Activated T-cell treated with anti-CD3 and anti-CD28 coated beads, Interleukin-2, amount 50 U/mL, for 72 hours (primary cell): ENCODE data around the gene ARHGAP18. TPM values are rescaled to one million over a fixed set of nuclear protein-coding genes. Genes with fewer than 3 reads are reported as not detected.

Experiments used
- ATAC-seq, 2 donors: fragments of 150-1000 bp; cut with Tn5 transposase; replicated peaks in 1 of 2; 2 replicates each; pipeline ENCODE4 v1.10.0; 2021; ENCODE audit warnings: moderate library complexity in 2 of 2, mild to moderate bottlenecking in 1 of 2
- DNase-seq, 2 donors: peaks; one replicate each; pipeline ENCODE4 v3.0.0; 2021 to 2022; ENCODE audit warnings: mixed read lengths in 1 of 2
- H3K27ac Mint-ChIP-seq: one replicate; pipeline ENCODE4 v1.8.0; 2022; ENCODE audit warnings: mild to moderate bottlenecking, moderate library complexity, mixed read lengths
- H3K27me3 Mint-ChIP-seq: one replicate; pipeline ENCODE4 v1.8.0; 2022; ENCODE audit warnings: low read depth, mixed read lengths
- H3K36me3 Mint-ChIP-seq, 2 donors: one replicate each; pipeline ENCODE4 v1.8.0; 2022; ENCODE audit warnings: mixed read lengths in 2 of 2, mild to moderate bottlenecking in 1 of 2; ENCODE audit not compliant: insufficient read depth in 2 of 2
- H3K4me1 Mint-ChIP-seq: one replicate; pipeline ENCODE4 v1.8.0; 2022; ENCODE audit warnings: low read depth, mixed read lengths
- H3K4me3 Mint-ChIP-seq, 2 donors: one replicate each; pipeline ENCODE4 v1.8.0; 2022; ENCODE audit warnings: mild to moderate bottlenecking in 2 of 2, mixed read lengths in 2 of 2, moderate library complexity in 2 of 2
- H3K9me3 Mint-ChIP-seq, 2 donors: one replicate each; pipeline ENCODE4 v1.8.0; 2022; ENCODE audit warnings: mixed read lengths in 2 of 2
- total RNA-seq, 2 donors: library from RNA; stranded (reverse); gene quantifications; one replicate each; pipeline ENCODE4 v1.2.3, GENCODE V29; 2022

Gene ARHGAP18
- total RNA-seq, 2 donors from 2014 or later = 2.7 to 3.9 TPM

DNA sequence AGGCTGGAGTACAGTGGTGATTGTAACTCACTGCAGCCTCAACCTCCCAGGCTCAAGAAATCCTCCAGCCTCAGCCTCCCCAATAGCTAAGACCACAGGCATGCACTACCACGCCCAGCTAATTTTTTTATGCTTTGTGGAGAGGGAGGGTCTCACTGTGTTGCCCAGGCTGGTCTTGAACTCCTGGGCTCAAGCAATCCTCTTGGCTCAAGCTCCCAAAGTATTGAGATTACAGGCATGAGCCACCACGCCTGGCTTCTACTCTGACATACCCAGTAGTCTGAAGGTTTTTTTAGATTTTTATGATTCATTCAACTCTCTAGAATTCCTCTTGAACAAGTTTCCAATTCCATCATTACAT is 1.3 kb upstream of the ARHGAP18 start:
- H3K4me3 Mint-ChIP-seq = peak overlapping the region in 1 of 2 donors; percentile 97

GRCh38 chr6:129710450-129711270 is 683 bp upstream of the ARHGAP18 start:
- Mint-ChIP-seq H3K27ac (peak overlapping the region; percentile 85), H3K27me3 (peaks cover 16% of the 10 kb centered on the region), H3K4me3 (peak overlapping the region; percentile 91 to 97), H3K4me1 (peaks cover 39% of the 10 kb centered on the region), H3K36me3 (peaks cover 0 to 2% of the 10 kb centered on the region in 2 donors), H3K9me3 (no peaks in the 10 kb centered on the region)
- DNase-seq = no peak
- no peak for ATAC-seq

More for the DNA sequence above, 1.3 kb upstream of the ARHGAP18 start:
- peaks cover 39% of the 10 kb centered on the region for H3K4me1 Mint-ChIP-seq
- H3K27me3 Mint-ChIP-seq = peaks cover 16% of the 10 kb centered on the region
- DNase-seq (no peak), ATAC-seq (no peak)
- peaks cover 0 to 2% of the 10 kb centered on the region in 2 donors for H3K36me3 Mint-ChIP-seq
- no peaks in the 10 kb centered on the region for H3K9me3 Mint-ChIP-seq
- no peak overlapping the region for H3K27ac Mint-ChIP-seq

DNA sequence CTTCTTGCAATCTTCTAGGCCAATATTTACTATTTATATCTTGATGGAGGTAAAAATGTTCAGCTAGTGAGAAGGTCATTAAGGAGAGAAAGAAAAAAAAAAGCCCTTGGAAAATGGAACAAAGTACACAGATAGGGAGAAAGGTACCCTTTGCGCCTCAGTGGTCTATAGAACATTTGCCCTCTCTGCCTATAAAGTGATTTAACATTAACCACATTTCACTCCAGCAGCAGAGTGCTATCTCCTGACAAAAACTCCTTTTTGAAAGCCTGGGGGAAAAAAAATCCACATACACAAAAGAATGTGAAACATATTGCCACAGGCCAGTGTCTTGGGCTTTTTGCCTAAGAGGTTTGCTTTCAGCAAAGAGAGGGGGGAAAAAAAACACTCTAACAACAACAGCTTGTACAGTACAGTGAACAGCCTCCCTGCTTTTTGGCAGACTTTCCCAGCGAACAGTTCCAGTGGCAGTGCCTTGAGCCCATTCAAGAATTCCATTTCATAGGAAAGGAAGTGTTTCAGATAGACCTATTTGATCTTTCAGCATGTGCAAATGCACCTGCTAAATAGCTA is 695 bp downstream of the ARHGAP18 start:
- ATAC-seq = peak in 1 of 2 donors; percentile 4
- Mint-ChIP-seq H3K4me1 (peaks cover 39% of the 10 kb centered on the region), H3K27me3 (peaks cover 16% of the 10 kb centered on the region)

DNA sequence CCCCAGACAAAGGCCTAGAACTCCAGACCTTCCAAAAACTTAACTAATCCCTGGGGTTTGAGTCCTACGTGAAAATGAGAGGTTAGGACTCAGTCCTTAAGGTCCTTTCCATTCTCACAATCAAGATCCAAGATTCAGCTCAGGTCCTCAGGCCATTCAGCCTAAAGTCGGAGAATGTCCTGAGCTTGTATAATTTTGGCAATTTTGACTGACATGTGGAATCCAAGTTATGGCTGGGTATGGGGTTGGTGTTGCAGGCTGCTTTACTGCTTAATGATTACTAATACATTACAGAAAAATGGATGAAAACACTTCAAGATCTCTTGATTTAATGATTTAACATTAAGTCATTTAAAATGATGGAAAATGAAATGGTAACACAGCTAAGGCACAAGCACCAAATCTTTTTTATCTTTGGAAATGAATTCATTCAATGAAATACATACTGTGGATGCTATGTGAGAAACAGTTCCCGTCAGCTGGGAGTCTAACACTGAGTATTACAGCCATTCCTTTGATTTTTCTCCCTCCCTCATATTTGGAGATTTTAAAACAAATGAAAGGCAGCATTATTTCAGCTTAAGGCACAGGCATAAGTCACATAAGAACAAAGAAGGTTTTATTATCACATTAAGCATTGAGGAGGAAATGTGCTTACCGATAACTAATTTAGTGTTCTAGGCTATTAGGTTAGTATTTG is 1.3 kb downstream of the ARHGAP18 start:
- peaks cover 0 to 2% of the 10 kb centered on the region in 2 donors for H3K36me3 Mint-ChIP-seq
- peaks cover 34% of the 10 kb centered on the region for H3K4me1 Mint-ChIP-seq
- H3K27me3 Mint-ChIP-seq = peaks cover 16% of the 10 kb centered on the region
- peak overlapping the region; percentile 91 to 97 for H3K4me3 Mint-ChIP-seq
- no peak for DNase-seq
- peak overlapping the region; percentile 59 for H3K27ac Mint-ChIP-seq
- no peak for ATAC-seq
- no peaks in the 10 kb centered on the region for H3K9me3 Mint-ChIP-seq

More for the DNA sequence above, 695 bp downstream of the ARHGAP18 start:
- Mint-ChIP-seq H3K4me3 (peak overlapping the region; percentile 91 to 97), H3K36me3 (peaks cover 0 to 2% of the 10 kb centered on the region in 2 donors), H3K27ac (peak overlapping the region; percentile 85), H3K9me3 (no peaks in the 10 kb centered on the region)
- DNase-seq = no peak

- H3K9me3 Mint-ChIP-seq = no peaks in the 10 kb centered on the region
- H3K27ac Mint-ChIP-seq = no peak overlapping the region
- ATAC-seq (no peak), DNase-seq (no peak)
- H3K4me3 Mint-ChIP-seq = no peak overlapping the region
- H3K36me3 Mint-ChIP-seq = peaks cover 0 to 2% of the 10 kb centered on the region in 2 donors
- H3K27me3 Mint-ChIP-seq = peaks cover 16% of the 10 kb centered on the region
- H3K4me1 Mint-ChIP-seq = peaks cover 34% of the 10 kb centered on the region
Observed at GRCh38 chr6:129707882-129708495, 2.0 kb downstream of the ARHGAP18 start.

- H3K36me3 Mint-ChIP-seq = peaks cover 0 to 2% of the 10 kb centered on the region in 2 donors
- H3K4me1 Mint-ChIP-seq = peaks cover 34% of the 10 kb centered on the region
Observed at GRCh38 chr6:129707028-129707427, 2.9 kb downstream of the ARHGAP18 start.

GRCh38 chr6:129705212-129705611 is 4.8 kb downstream of the ARHGAP18 start:
- Mint-ChIP-seq H3K36me3 (peaks cover 0 to 2% of the 10 kb centered on the region in 2 donors), H3K27ac (no peak overlapping the region), H3K9me3 (no peaks in the 10 kb centered on the region), H3K4me3 (no peak overlapping the region), H3K4me1 (peaks cover 32% of the 10 kb centered on the region), H3K27me3 (peaks cover 6% of the 10 kb centered on the region)
- DNase-seq (no peak), ATAC-seq (no peak)

More at GRCh38 chr6:129707028-129707427, 2.9 kb downstream of the ARHGAP18 start:
- no peaks in the 10 kb centered on the region for H3K9me3 Mint-ChIP-seq
- no peak for DNase-seq
- no peak for ATAC-seq
- H3K4me3 Mint-ChIP-seq = no peak overlapping the region
- H3K27ac Mint-ChIP-seq = no peak overlapping the region
- peaks cover 16% of the 10 kb centered on the region for H3K27me3 Mint-ChIP-seq

DNA sequence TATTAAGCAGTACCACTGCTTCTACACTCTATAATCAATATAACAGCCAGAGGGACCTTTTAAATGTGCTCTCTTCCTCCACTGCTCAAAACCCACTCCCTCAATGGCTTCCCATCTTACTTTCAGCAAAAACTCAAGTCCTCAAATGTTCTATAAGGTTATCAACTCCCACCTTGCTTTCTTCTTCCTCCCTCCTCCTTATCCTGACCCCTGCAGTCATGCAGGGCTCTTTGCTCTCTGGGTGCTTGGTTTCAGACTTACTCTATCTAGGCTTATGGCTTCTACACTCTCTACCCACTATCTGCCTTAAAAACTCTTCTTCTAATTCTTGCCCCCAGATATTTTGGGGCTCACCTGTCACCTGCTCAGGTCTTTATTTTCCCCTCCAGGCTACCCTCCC is 5.3 kb downstream of the ARHGAP18 start:
- no peak for ATAC-seq
- no peak for DNase-seq
- H3K4me1 Mint-ChIP-seq = peaks cover 27% of the 10 kb centered on the region
- H3K27ac Mint-ChIP-seq = no peak overlapping the region
- H3K36me3 Mint-ChIP-seq = no peaks in the 10 kb centered on the region
- no peak overlapping the region for H3K4me3 Mint-ChIP-seq
- no peaks in the 10 kb centered on the region for H3K9me3 Mint-ChIP-seq
- peaks cover 6% of the 10 kb centered on the region for H3K27me3 Mint-ChIP-seq

- ATAC-seq (no peak), DNase-seq (no peak)
- no peak overlapping the region for H3K4me3 Mint-ChIP-seq
- no peak overlapping the region for H3K27ac Mint-ChIP-seq
- no peaks in the 10 kb centered on the region for H3K9me3 Mint-ChIP-seq
- H3K36me3 Mint-ChIP-seq = no peaks in the 10 kb centered on the region
- H3K4me1 Mint-ChIP-seq = peaks cover 11% of the 10 kb centered on the region
- H3K27me3 Mint-ChIP-seq = no peaks in the 10 kb centered on the region
Observed at GRCh38 chr6:129701721-129702455, 8.1 kb downstream of the ARHGAP18 start.

DNA sequence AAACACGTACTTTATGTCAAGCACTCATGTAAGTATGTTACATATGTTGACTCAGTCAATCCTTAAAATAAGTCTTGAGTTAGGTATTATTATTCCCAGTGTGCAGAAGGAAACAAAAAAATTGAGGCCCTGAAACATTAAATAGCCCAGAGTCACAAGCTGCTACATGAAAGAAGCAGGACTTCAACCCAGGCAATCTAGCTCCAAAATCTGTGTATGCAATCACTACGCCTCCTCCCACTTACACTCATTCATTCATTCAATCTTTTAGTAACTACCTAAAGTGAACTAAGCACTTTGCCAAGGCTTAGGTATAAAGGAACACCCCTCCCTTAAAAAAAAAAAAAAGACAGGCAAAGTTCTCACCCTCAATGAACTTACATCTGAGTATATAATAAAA is 9.3 kb downstream of the ARHGAP18 start:
- Mint-ChIP-seq H3K4me1 (peaks cover 23% of the 10 kb centered on the region), H3K36me3 (no peaks in the 10 kb centered on the region), H3K9me3 (no peaks in the 10 kb centered on the region), H3K4me3 (no peak overlapping the region), H3K27ac (no peak overlapping the region), H3K27me3 (no peaks in the 10 kb centered on the region)
- no peak for ATAC-seq
- DNase-seq = no peak

DNA sequence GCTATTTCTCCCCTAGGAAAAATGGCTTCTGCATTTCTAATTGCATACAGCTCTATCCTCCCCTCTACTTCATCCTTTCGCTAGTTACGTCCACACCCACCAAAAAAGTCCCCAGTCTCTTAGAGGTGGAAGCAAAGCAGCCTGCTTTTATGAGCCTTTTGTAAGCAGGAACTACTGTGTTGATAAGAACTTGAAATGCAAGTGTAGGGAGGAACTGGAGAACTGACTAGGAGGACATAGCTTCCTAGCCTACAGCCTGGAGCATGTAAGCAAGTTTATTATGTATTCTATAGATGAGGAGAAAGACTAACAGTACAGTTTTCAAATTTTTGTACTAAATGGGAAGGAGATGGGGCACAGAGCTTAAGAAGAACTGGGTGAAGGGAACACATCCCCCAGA is 10.3 kb downstream of the ARHGAP18 start:
- no peak for ATAC-seq
- no peak overlapping the region for H3K27ac Mint-ChIP-seq
- no peaks in the 10 kb centered on the region for H3K27me3 Mint-ChIP-seq
- peaks cover 30% of the 10 kb centered on the region for H3K4me1 Mint-ChIP-seq
- no peak overlapping the region for H3K4me3 Mint-ChIP-seq
- no peak for DNase-seq
- no peaks in the 10 kb centered on the region for H3K9me3 Mint-ChIP-seq
- H3K36me3 Mint-ChIP-seq = no peaks in the 10 kb centered on the region

- DNase-seq = no peak
- no peaks in the 10 kb centered on the region for H3K9me3 Mint-ChIP-seq
- H3K4me1 Mint-ChIP-seq = peaks cover 34% of the 10 kb centered on the region
- H3K36me3 Mint-ChIP-seq = no peaks in the 10 kb centered on the region
- H3K27ac Mint-ChIP-seq = no peak overlapping the region
- H3K4me3 Mint-ChIP-seq = no peak overlapping the region
- ATAC-seq = no peak
- no peaks in the 10 kb centered on the region for H3K27me3 Mint-ChIP-seq
Observed at GRCh38 chr6:129698430-129698829, 11.5 kb downstream of the ARHGAP18 start.
